HL-60 (cell line): Measurements from ENCODE around the gene CCDC69.

Experiments used
- GABPA ChIP-seq: IDR thresholded peaks from 2 replicates; pipeline ENCODE4 v1.6.1; 2012; ENCODE audit warnings: low read depth
- POLR2AphosphoS5 ChIP-seq: IDR thresholded peaks from 2 replicates; pipeline ENCODE4 v1.6.1; 2012; ENCODE audit warnings: low read depth
- SPI1 ChIP-seq: IDR thresholded peaks from 2 replicates; pipeline ENCODE4 v1.6.1; 2012; ENCODE audit warnings: low read depth, mild to moderate bottlenecking, borderline replicate concordance
- TF ChIP-seq, protein P1 (sequence below): IDR thresholded peaks from one replicate; pipeline ENCODE4 v1.5.1; 2011; ENCODE audit warnings: low read length, control low read depth, inconsistent platforms; ENCODE audit not compliant: insufficient read depth

DNA sequence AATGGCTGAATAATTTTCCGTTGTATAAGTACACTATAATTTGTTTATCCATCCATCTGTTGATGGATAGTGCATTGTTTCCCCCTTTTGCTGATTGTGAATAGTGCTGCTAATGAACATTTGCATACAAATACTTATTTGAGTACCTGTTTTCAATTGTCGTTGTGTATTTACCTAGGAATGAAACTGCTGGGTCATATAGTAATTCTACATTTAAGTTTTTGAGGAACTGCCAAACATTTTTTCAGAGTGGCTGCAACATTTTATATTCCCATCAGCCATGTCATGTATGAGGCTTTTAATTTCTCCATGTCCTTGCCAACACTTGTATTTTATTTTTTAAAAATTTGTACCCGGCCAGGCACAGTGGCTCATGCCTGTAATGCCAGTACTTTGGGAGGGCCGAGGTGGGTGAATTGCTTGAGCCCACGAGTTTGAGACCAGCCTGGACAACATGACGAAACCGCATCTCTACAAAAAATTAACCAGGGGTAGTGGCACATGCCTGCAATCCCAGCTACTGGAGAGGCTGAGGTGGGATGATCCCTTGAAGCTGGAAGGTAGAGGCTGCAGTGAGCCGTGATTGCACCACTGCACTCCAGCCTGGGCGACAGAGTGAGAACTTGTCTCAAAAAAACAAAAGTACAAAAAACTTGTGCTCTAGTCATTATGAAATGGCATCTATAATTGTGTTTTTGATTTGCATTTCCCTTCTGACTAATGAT lies 64.1 kb downstream of the CCDC69 start:
- TF ChIP-seq, protein P1, sequence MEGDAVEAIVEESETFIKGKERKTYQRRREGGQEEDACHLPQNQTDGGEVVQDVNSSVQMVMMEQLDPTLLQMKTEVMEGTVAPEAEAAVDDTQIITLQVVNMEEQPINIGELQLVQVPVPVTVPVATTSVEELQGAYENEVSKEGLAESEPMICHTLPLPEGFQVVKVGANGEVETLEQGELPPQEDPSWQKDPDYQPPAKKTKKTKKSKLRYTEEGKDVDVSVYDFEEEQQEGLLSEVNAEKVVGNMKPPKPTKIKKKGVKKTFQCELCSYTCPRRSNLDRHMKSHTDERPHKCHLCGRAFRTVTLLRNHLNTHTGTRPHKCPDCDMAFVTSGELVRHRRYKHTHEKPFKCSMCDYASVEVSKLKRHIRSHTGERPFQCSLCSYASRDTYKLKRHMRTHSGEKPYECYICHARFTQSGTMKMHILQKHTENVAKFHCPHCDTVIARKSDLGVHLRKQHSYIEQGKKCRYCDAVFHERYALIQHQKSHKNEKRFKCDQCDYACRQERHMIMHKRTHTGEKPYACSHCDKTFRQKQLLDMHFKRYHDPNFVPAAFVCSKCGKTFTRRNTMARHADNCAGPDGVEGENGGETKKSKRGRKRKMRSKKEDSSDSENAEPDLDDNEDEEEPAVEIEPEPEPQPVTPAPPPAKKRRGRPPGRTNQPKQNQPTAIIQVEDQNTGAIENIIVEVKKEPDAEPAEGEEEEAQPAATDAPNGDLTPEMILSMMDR: no peak
- TF ChIP-seq GABPA (no peak), POLR2AphosphoS5 (no peak), SPI1 (no peak)
